Esophagus muscularis mucosa (tissue), 3 donors: ENCODE data around the gene GNG13.

Source experiments
- EP300 ChIP-seq: sonication (generic); formaldehyde crosslinking; IDR thresholded peaks from one replicate; pipeline ENCODE4 v1.6.1; 2017; ENCODE audit warnings: antibody characterized with exemption
- TF ChIP-seq, protein P1 (sequence below), 3 experiments: fragments of 200-600 bp in 2 of 3; fragments of 450-650 bp in 1 of 3; sonication (generic) in 2 of 3; IDR thresholded peaks; one replicate each; pipeline ENCODE4 v1.5.1; 2017 to 2019; ENCODE audit warnings: antibody characterized with exemption in 3 of 3, mild to moderate bottlenecking in 2 of 3, moderate library complexity in 1 of 3

DNA sequence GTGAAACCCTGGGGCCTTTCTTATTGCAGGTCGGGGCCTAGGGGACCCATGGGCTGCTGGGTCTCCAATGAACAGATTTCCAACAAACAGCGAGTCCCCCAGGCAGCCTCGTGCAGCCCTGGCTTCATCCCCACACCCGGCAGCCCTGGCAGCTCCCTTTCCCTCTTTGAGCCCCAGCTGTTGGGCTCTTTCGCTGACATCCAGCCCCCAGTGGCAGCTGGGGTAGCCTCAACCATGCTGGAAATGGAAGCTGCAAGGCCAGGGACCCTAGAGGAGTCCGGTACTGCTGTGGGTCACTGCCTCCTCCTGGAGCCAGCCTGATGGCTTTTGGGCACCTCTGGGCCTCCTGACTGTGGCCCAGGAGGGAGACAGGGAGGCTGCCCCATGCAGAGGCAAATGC lies 18.3 kb downstream of the GNG13 start:
- no peak for TF ChIP-seq EP300
- TF ChIP-seq, protein P1, sequence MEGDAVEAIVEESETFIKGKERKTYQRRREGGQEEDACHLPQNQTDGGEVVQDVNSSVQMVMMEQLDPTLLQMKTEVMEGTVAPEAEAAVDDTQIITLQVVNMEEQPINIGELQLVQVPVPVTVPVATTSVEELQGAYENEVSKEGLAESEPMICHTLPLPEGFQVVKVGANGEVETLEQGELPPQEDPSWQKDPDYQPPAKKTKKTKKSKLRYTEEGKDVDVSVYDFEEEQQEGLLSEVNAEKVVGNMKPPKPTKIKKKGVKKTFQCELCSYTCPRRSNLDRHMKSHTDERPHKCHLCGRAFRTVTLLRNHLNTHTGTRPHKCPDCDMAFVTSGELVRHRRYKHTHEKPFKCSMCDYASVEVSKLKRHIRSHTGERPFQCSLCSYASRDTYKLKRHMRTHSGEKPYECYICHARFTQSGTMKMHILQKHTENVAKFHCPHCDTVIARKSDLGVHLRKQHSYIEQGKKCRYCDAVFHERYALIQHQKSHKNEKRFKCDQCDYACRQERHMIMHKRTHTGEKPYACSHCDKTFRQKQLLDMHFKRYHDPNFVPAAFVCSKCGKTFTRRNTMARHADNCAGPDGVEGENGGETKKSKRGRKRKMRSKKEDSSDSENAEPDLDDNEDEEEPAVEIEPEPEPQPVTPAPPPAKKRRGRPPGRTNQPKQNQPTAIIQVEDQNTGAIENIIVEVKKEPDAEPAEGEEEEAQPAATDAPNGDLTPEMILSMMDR (IDR thresholded peaks at IDR 0.05): no peak
